NCI-H226 (cell line): ENCODE results near the gene DCXR.

Source experiments
- DNase-seq: peaks from one replicate; pipeline ENCODE4 v3.0.0-alpha.2; 2015

Gene DCXR

GRCh38 chr17:82008941-82009405 lies 28.5 kb downstream of the DCXR start:
- DNase-seq = no peak

- DNase-seq = no peak
These were observed 29.1 kb downstream of the DCXR start for GRCh38 chr17:82008258-82008940.

GRCh38 chr17:82007495-82008257 lies 29.8 kb downstream of the DCXR start:
- no peak for DNase-seq

GRCh38 chr17:82007228-82007494 lies 30.3 kb downstream of the DCXR start:
- DNase-seq = no peak

- DNase-seq = peak; percentile 81
These were observed 30.8 kb downstream of the DCXR start for GRCh38 chr17:82006468-82007227.

- no peak for DNase-seq
These were observed 31.7 kb downstream of the DCXR start for GRCh38 chr17:82005701-82006348.

- no peak for DNase-seq
These were observed 32.7 kb downstream of the DCXR start for GRCh38 chr17:82004517-82005455.

GRCh38 chr17:82003411-82004381 lies 33.8 kb downstream of the DCXR start:
- peak; percentile 99 for DNase-seq

- no peak for DNase-seq
These were observed 35.9 kb downstream of the DCXR start for GRCh38 chr17:82001571-82002056.

GRCh38 chr17:82000803-82001570 lies 36.5 kb downstream of the DCXR start:
- no peak for DNase-seq

GRCh38 chr17:81999976-82000802 lies 37.3 kb downstream of the DCXR start:
- no peak for DNase-seq

GRCh38 chr17:81999587-81999975 lies 37.9 kb downstream of the DCXR start:
- DNase-seq = no peak

- DNase-seq = no peak
These were observed 38.6 kb downstream of the DCXR start for GRCh38 chr17:81998691-81999438.

- DNase-seq = no peak
These were observed 39.3 kb downstream of the DCXR start for GRCh38 chr17:81998212-81998611.

GRCh38 chr17:81996757-81997441 lies 40.6 kb downstream of the DCXR start:
- no peak for DNase-seq

GRCh38 chr17:81996232-81996756 lies 41.2 kb downstream of the DCXR start:
- DNase-seq = no peak

GRCh38 chr17:81995463-81996231 lies 41.9 kb downstream of the DCXR start:
- DNase-seq = no peak
